Measurements from ENCODE around the gene WFDC8. TPM values are rescaled to one million over a fixed set of nuclear protein-coding genes. Genes with fewer than 3 reads are reported as not detected.
"Not testable (repeated sequence)": the region's sequence is repeated elsewhere in the genome, so short reads cannot be mapped to it uniquely, and the experiment has no call there.

WFDC8 gene
- total and polyA plus RNA-seq, 4 experiments from 2014 or later = not detected

GRCh38 chr20:45583502-45583901, 4.4 kb upstream of the WFDC8 start:
- Histone ChIP-seq H3K36me3 (ENCODE audit: insufficient read depth, low read length) (no peaks in the 10 kb centered on the region), H3K27ac (ENCODE audit: low read depth, low read length) (no peak overlapping the region), H3K9me3 (ENCODE audit: control insufficient read depth in 1 of 2, low read length in 2 of 2) (no peaks in the 10 kb centered on the region), H3K4me3 (ENCODE audit: low read length in 2 of 2) (no peak overlapping the region), H3K27me3 (ENCODE audit: insufficient read depth, low read length) (no peaks in the 10 kb centered on the region), H3K4me1 (ENCODE audit: insufficient read depth, low read length) (no peaks in the 10 kb centered on the region)
- Mint-ChIP-seq H3K9me3 (no peaks in the 10 kb centered on the region), H3K27me3 (peaks cover 20 to 22% of the 10 kb centered on the region in 2 donors), H3K4me3 (no peak overlapping the region), H3K36me3 (no peaks in the 10 kb centered on the region), H3K4me1 (no peaks in the 10 kb centered on the region), H3K27ac (no peak overlapping the region)
- CTCF ChIA-PET (ENCODE audit: partially characterized antibody) = interaction anchor here (0.6 kb wide), 1 partner anchor 187 kb away, joined by 3 read pairs; no protein-coding TSS in a partner anchor
- POLR2A ChIA-PET (ENCODE audit: partially characterized antibody) = no interaction called here
- intact Hi-C loops (cut with micrococcal nuclease) = no loop called here
- no peak for DNase-seq

- Histone ChIP-seq H3K27ac (ENCODE audit: low read depth, low read length) (no peak overlapping the region), H3K27me3 (ENCODE audit: insufficient read depth, low read length) (no peaks in the 10 kb centered on the region), H3K36me3 (ENCODE audit: insufficient read depth, low read length) (no peaks in the 10 kb centered on the region), H3K9me3 (ENCODE audit: control insufficient read depth in 1 of 2, low read length in 2 of 2) (no peaks in the 10 kb centered on the region), H3K4me3 (ENCODE audit: low read length in 2 of 2) (no peak overlapping the region), H3K4me1 (ENCODE audit: insufficient read depth, low read length) (no peaks in the 10 kb centered on the region)
- Mint-ChIP-seq H3K4me3 (no peak overlapping the region), H3K9me3 (no peaks in the 10 kb centered on the region), H3K27ac (no peak overlapping the region), H3K27me3 (peaks cover 18 to 20% of the 10 kb centered on the region in 2 donors), H3K36me3 (no peaks in the 10 kb centered on the region), H3K4me1 (no peaks in the 10 kb centered on the region)
- POLR2A ChIA-PET (ENCODE audit: partially characterized antibody) = no interaction called here
- no peak for DNase-seq
- intact Hi-C loops (cut with micrococcal nuclease) = no loop called here
- CTCF ChIA-PET (ENCODE audit: partially characterized antibody) = no interaction called here
Observed at GRCh38 chr20:45581702-45582101, 2.6 kb upstream of the WFDC8 start.

GRCh38 chr20:45578231-45578630, 853 bp downstream of the WFDC8 start:
- Histone ChIP-seq H3K4me3 (ENCODE audit: low read length in 2 of 2) (no peak overlapping the region), H3K27ac (ENCODE audit: low read depth, low read length) (no peak overlapping the region), H3K36me3 (ENCODE audit: insufficient read depth, low read length) (no peaks in the 10 kb centered on the region), H3K9me3 (ENCODE audit: control insufficient read depth in 1 of 2, low read length in 2 of 2) (no peaks in the 10 kb centered on the region), H3K27me3 (ENCODE audit: insufficient read depth, low read length) (no peaks in the 10 kb centered on the region), H3K4me1 (ENCODE audit: insufficient read depth, low read length) (no peaks in the 10 kb centered on the region)
- intact Hi-C loops (cut with micrococcal nuclease) = no loop called here
- Mint-ChIP-seq H3K4me3 (no peak overlapping the region), H3K27me3 (peaks cover 14 to 18% of the 10 kb centered on the region in 2 donors), H3K36me3 (no peaks in the 10 kb centered on the region), H3K4me1 (no peaks in the 10 kb centered on the region), H3K9me3 (peaks cover 0 to 6% (median 0%) of the 10 kb centered on the region in 8 donors), H3K27ac (no peak overlapping the region)
- DNase-seq = no peak
- POLR2A ChIA-PET (ENCODE audit: partially characterized antibody) = no interaction called here
- CTCF ChIA-PET (ENCODE audit: partially characterized antibody) = no interaction called here

- CTCF ChIA-PET (ENCODE audit: partially characterized antibody) = no interaction called here
- Mint-ChIP-seq H3K27me3 (peaks cover 9 to 16% of the 10 kb centered on the region in 2 donors), H3K4me3 (no peak overlapping the region), H3K4me1 (no peaks in the 10 kb centered on the region), H3K27ac (no peak overlapping the region), H3K36me3 (no peaks in the 10 kb centered on the region), H3K9me3 (peaks cover 0 to 6% (median 0%) of the 10 kb centered on the region in 8 donors)
- Histone ChIP-seq H3K36me3 (ENCODE audit: insufficient read depth, low read length) (no peaks in the 10 kb centered on the region), H3K9me3 (ENCODE audit: control insufficient read depth in 1 of 2, low read length in 2 of 2) (no peaks in the 10 kb centered on the region), H3K27ac (ENCODE audit: low read depth, low read length) (no peak overlapping the region), H3K4me3 (ENCODE audit: low read length in 2 of 2) (no peak overlapping the region), H3K27me3 (ENCODE audit: insufficient read depth, low read length) (no peaks in the 10 kb centered on the region), H3K4me1 (ENCODE audit: insufficient read depth, low read length) (no peaks in the 10 kb centered on the region)
- POLR2A ChIA-PET (ENCODE audit: partially characterized antibody) = no interaction called here
- intact Hi-C loops (cut with micrococcal nuclease) = no loop called here
- DNase-seq = no peak
Observed at GRCh38 chr20:45576995-45577394, 2.1 kb downstream of the WFDC8 start.

- intact Hi-C loops (cut with micrococcal nuclease) = no loop called here
- Mint-ChIP-seq H3K4me3 (no peak overlapping the region), H3K9me3 (peaks cover 0 to 6% (median 0%) of the 10 kb centered on the region in 8 donors), H3K27ac (no peak overlapping the region), H3K27me3 (peaks cover 9 to 19% of the 10 kb centered on the region in 2 donors), H3K4me1 (no peaks in the 10 kb centered on the region), H3K36me3 (no peaks in the 10 kb centered on the region)
- POLR2A ChIA-PET (ENCODE audit: partially characterized antibody) = no interaction called here
- CTCF ChIA-PET (ENCODE audit: partially characterized antibody) = no interaction called here
- Histone ChIP-seq H3K27ac (ENCODE audit: low read depth, low read length) (no peak overlapping the region), H3K27me3 (ENCODE audit: insufficient read depth, low read length) (no peaks in the 10 kb centered on the region), H3K9me3 (ENCODE audit: control insufficient read depth in 1 of 2, low read length in 2 of 2) (no peaks in the 10 kb centered on the region), H3K4me3 (ENCODE audit: low read length in 2 of 2) (no peak overlapping the region), H3K4me1 (ENCODE audit: insufficient read depth, low read length) (no peaks in the 10 kb centered on the region), H3K36me3 (ENCODE audit: insufficient read depth, low read length) (no peaks in the 10 kb centered on the region)
- DNase-seq = no peak
Observed at GRCh38 chr20:45575931-45576330, 3.2 kb downstream of the WFDC8 start.

- CTCF ChIA-PET (ENCODE audit: partially characterized antibody); intact Hi-C loops (cut with micrococcal nuclease); H3K9me3 Mint-ChIP-seq; H3K27me3 ChIP-seq (ENCODE audit: insufficient read depth, low read length); H3K36me3 ChIP-seq (ENCODE audit: insufficient read depth, low read length); DNase-seq; H3K4me3 Mint-ChIP-seq; H3K4me3 ChIP-seq (ENCODE audit: low read length in 2 of 2); H3K27ac Mint-ChIP-seq; H3K36me3 Mint-ChIP-seq; H3K27ac ChIP-seq (ENCODE audit: low read depth, low read length); H3K4me1 ChIP-seq (ENCODE audit: insufficient read depth, low read length); H3K4me1 Mint-ChIP-seq; H3K9me3 ChIP-seq (ENCODE audit: control insufficient read depth in 1 of 2, low read length in 2 of 2); POLR2A ChIA-PET (ENCODE audit: partially characterized antibody); H3K27me3 Mint-ChIP-seq: not testable (repeated sequence)
Observed at GRCh38 chr20:45569650-45570049, 9.4 kb downstream of the WFDC8 start.

- POLR2A ChIA-PET (ENCODE audit: partially characterized antibody) = no interaction called here
- Mint-ChIP-seq H3K27me3 (peaks cover 8 to 27% of the 10 kb centered on the region in 2 donors), H3K4me3 (no peak overlapping the region), H3K27ac (no peak overlapping the region), H3K4me1 (no peaks in the 10 kb centered on the region), H3K36me3 (no peaks in the 10 kb centered on the region), H3K9me3 (peaks cover 0 to 4% (median 2%) of the 10 kb centered on the region in 8 donors)
- H3K27ac ChIP-seq (ENCODE audit: low read depth, low read length) = no peak overlapping the region
- CTCF ChIA-PET (ENCODE audit: partially characterized antibody) = no interaction called here
- no peak for DNase-seq
- no peaks in the 10 kb centered on the region for H3K9me3 ChIP-seq (ENCODE audit: control insufficient read depth in 1 of 2, low read length in 2 of 2)
- H3K4me3 ChIP-seq (ENCODE audit: low read length in 2 of 2) = no peak overlapping the region
- intact Hi-C loops (cut with micrococcal nuclease) = no loop called here
- no peaks in the 10 kb centered on the region for H3K27me3 ChIP-seq (ENCODE audit: insufficient read depth, low read length)
- no peaks in the 10 kb centered on the region for H3K36me3 ChIP-seq (ENCODE audit: insufficient read depth, low read length)
- H3K4me1 ChIP-seq (ENCODE audit: insufficient read depth, low read length) = no peaks in the 10 kb centered on the region
Observed at GRCh38 chr20:45564760-45565276, 14.3 kb downstream of the WFDC8 start.

- peaks cover 3% of the 10 kb centered on the region for H3K27me3 ChIP-seq (ENCODE audit: insufficient read depth, low read length)
- Mint-ChIP-seq H3K27me3 (peaks cover 26 to 37% of the 10 kb centered on the region in 2 donors), H3K4me3 (no peak overlapping the region), H3K36me3 (no peaks in the 10 kb centered on the region), H3K9me3 (peaks cover 0 to 7% (median 3%) of the 10 kb centered on the region in 8 donors), H3K4me1 (no peaks in the 10 kb centered on the region), H3K27ac (no peak overlapping the region)
- H3K4me1 ChIP-seq (ENCODE audit: insufficient read depth, low read length) = no peaks in the 10 kb centered on the region
- H3K9me3 ChIP-seq (ENCODE audit: control insufficient read depth in 1 of 2, low read length in 2 of 2) = no peaks in the 10 kb centered on the region
- intact Hi-C loops (cut with micrococcal nuclease) = no loop called here
- H3K36me3 ChIP-seq (ENCODE audit: insufficient read depth, low read length) = no peaks in the 10 kb centered on the region
- no peak overlapping the region for H3K27ac ChIP-seq (ENCODE audit: low read depth, low read length)
- DNase-seq = no peak
- ChIA-PET CTCF (ENCODE audit: partially characterized antibody) (no interaction called here), POLR2A (ENCODE audit: partially characterized antibody) (no interaction called here)
- no peak overlapping the region for H3K4me3 ChIP-seq (ENCODE audit: low read length in 2 of 2)
Observed at GRCh38 chr20:45555198-45555597, 23.9 kb downstream of the WFDC8 start.

All from CD4-positive, alpha-beta memory T cell (primary cell).